NCI-H1417 treated with DMSO at 0.1 percent for 48 hours (cell line): Measurements from ENCODE around the gene TSC2.
"Not testable (repeated sequence)": the region's sequence is repeated elsewhere in the genome, so short reads cannot be mapped to it uniquely, and the experiment has no call there.

ENCODE experiments used
- DNase-seq: peaks from one replicate; lab custom pipeline; 2025; lab: John Stamatoyannopoulos, UW

The TSC2 gene

GRCh38 chr16:2086812-2087747, 39.3 kb downstream of the TSC2 start:
- DNase-seq, result no peak

GRCh38 chr16:2087748-2088631, 40.2 kb downstream of the TSC2 start:
- DNase-seq, result no peak

- DNase-seq, result no peak
These were observed 41.1 kb downstream of the TSC2 start for GRCh38 chr16:2088759-2089358.

- no peak for DNase-seq
These were observed 42.1 kb downstream of the TSC2 start for GRCh38 chr16:2089706-2090480.

GRCh38 chr16:2090481-2090776, 42.6 kb downstream of the TSC2 start:
- DNase-seq, result no peak

GRCh38 chr16:2090777-2091546, 43.2 kb downstream of the TSC2 start:
- DNase-seq, result no peak

GRCh38 chr16:2091547-2092255, 43.9 kb downstream of the TSC2 start:
- DNase-seq, result no peak

- DNase-seq, result no peak
These were observed 44.5 kb downstream of the TSC2 start for GRCh38 chr16:2092256-2092620.

- no peak for DNase-seq
These were observed 45.1 kb downstream of the TSC2 start for GRCh38 chr16:2092866-2093265.

- DNase-seq, result no peak
These were observed 46.0 kb downstream of the TSC2 start for GRCh38 chr16:2093793-2094192.

- DNase-seq, result no peak
These were observed 47.6 kb downstream of the TSC2 start for GRCh38 chr16:2095315-2095853.

GRCh38 chr16:2095918-2096582, 48.3 kb downstream of the TSC2 start:
- DNase-seq, result no peak

GRCh38 chr16:2096853-2097595, 49.2 kb downstream of the TSC2 start:
- no peak for DNase-seq

- not testable (repeated sequence) for DNase-seq
These were observed 49.9 kb downstream of the TSC2 start for GRCh38 chr16:2097689-2098088.

- not testable (repeated sequence) for DNase-seq
These were observed 53.8 kb downstream of the TSC2 start for GRCh38 chr16:2101581-2101980.

GRCh38 chr16:2102471-2102870, 54.7 kb downstream of the TSC2 start:
- no peak for DNase-seq

GRCh38 chr16:2104464-2104863, 56.7 kb downstream of the TSC2 start:
- DNase-seq, result not testable (repeated sequence)

- not testable (repeated sequence) for DNase-seq
These were observed 57.5 kb downstream of the TSC2 start for GRCh38 chr16:2105291-2105690.

- not testable (repeated sequence) for DNase-seq
These were observed 58.0 kb downstream of the TSC2 start for GRCh38 chr16:2105769-2106168.
